ENCODE data around the gene APC.

The APC gene

GRCh38 chr5:112776301-112776856 is 38.7 kb downstream of the APC start:
- Mint-ChIP-seq H3K27me3 (no peaks in the 10 kb centered on the region), H3K36me3 (peaks cover 16% of the 10 kb centered on the region), H3K4me3 (no peak overlapping the region), H3K9me3 (no peaks in the 10 kb centered on the region), H3K4me1 (no peaks in the 10 kb centered on the region), H3K27ac (no peak overlapping the region)
- DNase-seq (ENCODE audit: low spot score in 2 of 2) (no peak), ATAC-seq (ENCODE audit: low read depth) (no peak)

GRCh38 chr5:112779531-112779930 is 41.8 kb downstream of the APC start:
- Mint-ChIP-seq H3K4me1 (no peaks in the 10 kb centered on the region), H3K4me3 (no peak overlapping the region), H3K9me3 (no peaks in the 10 kb centered on the region), H3K27ac (no peak overlapping the region), H3K27me3 (no peaks in the 10 kb centered on the region), H3K36me3 (peaks cover 21% of the 10 kb centered on the region)
- DNase-seq (ENCODE audit: low spot score in 2 of 2) (no peak), ATAC-seq (ENCODE audit: low read depth) (no peak)

- no peaks in the 10 kb centered on the region for H3K4me1 Mint-ChIP-seq
- no peaks in the 10 kb centered on the region for H3K27me3 Mint-ChIP-seq
- H3K9me3 Mint-ChIP-seq: no peaks in the 10 kb centered on the region
- H3K4me3 Mint-ChIP-seq: no peak overlapping the region
- DNase-seq (ENCODE audit: low spot score in 2 of 2) (no peak), ATAC-seq (ENCODE audit: low read depth) (no peak)
- H3K36me3 Mint-ChIP-seq: peaks cover 16% of the 10 kb centered on the region
- H3K27ac Mint-ChIP-seq: no peak overlapping the region
These were observed 47.0 kb downstream of the APC start for GRCh38 chr5:112784726-112785125.

GRCh38 chr5:112787261-112787660 is 49.6 kb downstream of the APC start:
- H3K27ac Mint-ChIP-seq: no peak overlapping the region
- no peak for ATAC-seq (ENCODE audit: low read depth)
- no peak overlapping the region for H3K4me3 Mint-ChIP-seq
- H3K4me1 Mint-ChIP-seq: no peaks in the 10 kb centered on the region
- no peaks in the 10 kb centered on the region for H3K9me3 Mint-ChIP-seq
- H3K27me3 Mint-ChIP-seq: no peaks in the 10 kb centered on the region
- no peak for DNase-seq (ENCODE audit: low spot score in 2 of 2)
- peaks cover 5% of the 10 kb centered on the region for H3K36me3 Mint-ChIP-seq

- ATAC-seq (ENCODE audit: low read depth) (no peak), DNase-seq (ENCODE audit: low spot score in 2 of 2) (no peak)
- no peak overlapping the region for H3K27ac Mint-ChIP-seq
- H3K36me3 Mint-ChIP-seq: peaks cover 8% of the 10 kb centered on the region
- no peak overlapping the region for H3K4me3 Mint-ChIP-seq
- peaks cover 2% of the 10 kb centered on the region for H3K4me1 Mint-ChIP-seq
- H3K9me3 Mint-ChIP-seq: no peaks in the 10 kb centered on the region
- no peaks in the 10 kb centered on the region for H3K27me3 Mint-ChIP-seq
These were observed 50.2 kb downstream of the APC start for GRCh38 chr5:112787896-112788295.

GRCh38 chr5:112793201-112793600 is 55.5 kb downstream of the APC start:
- peaks cover 29% of the 10 kb centered on the region for H3K36me3 Mint-ChIP-seq
- peak overlapping the region; percentile 74 for H3K27ac Mint-ChIP-seq
- no peak overlapping the region for H3K4me3 Mint-ChIP-seq

GRCh38 chr5:112794410-112794809 is 56.7 kb downstream of the APC start:
- Mint-ChIP-seq H3K4me1 (peaks cover 23% of the 10 kb centered on the region), H3K4me3 (no peak overlapping the region), H3K9me3 (no peaks in the 10 kb centered on the region), H3K36me3 (peaks cover 33% of the 10 kb centered on the region), H3K27ac (no peak overlapping the region), H3K27me3 (no peaks in the 10 kb centered on the region)
- DNase-seq (ENCODE audit: low spot score in 2 of 2) (no peak), ATAC-seq (ENCODE audit: low read depth) (no peak)

More at GRCh38 chr5:112793201-112793600, 55.5 kb downstream of the APC start:
- no peak for ATAC-seq (ENCODE audit: low read depth)
- Mint-ChIP-seq H3K4me1 (peaks cover 23% of the 10 kb centered on the region), H3K9me3 (no peaks in the 10 kb centered on the region), H3K27me3 (no peaks in the 10 kb centered on the region)
- DNase-seq (ENCODE audit: low spot score in 2 of 2): no peak

GRCh38 chr5:112795342-112795741 is 57.7 kb downstream of the APC start:
- ATAC-seq (ENCODE audit: low read depth) (no peak), DNase-seq (ENCODE audit: low spot score in 2 of 2) (no peak)
- H3K27me3 Mint-ChIP-seq: no peaks in the 10 kb centered on the region
- H3K36me3 Mint-ChIP-seq: peaks cover 33% of the 10 kb centered on the region
- no peak overlapping the region for H3K4me3 Mint-ChIP-seq
- H3K4me1 Mint-ChIP-seq: peaks cover 26% of the 10 kb centered on the region
- H3K27ac Mint-ChIP-seq: peak overlapping the region; percentile 0
- no peaks in the 10 kb centered on the region for H3K9me3 Mint-ChIP-seq

- no peaks in the 10 kb centered on the region for H3K9me3 Mint-ChIP-seq
- DNase-seq (ENCODE audit: low spot score in 2 of 2) (no peak), ATAC-seq (ENCODE audit: low read depth) (peak; percentile 80)
- peaks cover 26% of the 10 kb centered on the region for H3K4me1 Mint-ChIP-seq
- no peaks in the 10 kb centered on the region for H3K27me3 Mint-ChIP-seq
- peak overlapping the region; percentile 0 for H3K27ac Mint-ChIP-seq
- peaks cover 37% of the 10 kb centered on the region for H3K36me3 Mint-ChIP-seq
- H3K4me3 Mint-ChIP-seq: peak overlapping the region; percentile 35
These were observed 58.4 kb downstream of the APC start for GRCh38 chr5:112795944-112796678.

- ATAC-seq (ENCODE audit: low read depth) (no peak), DNase-seq (ENCODE audit: low spot score in 2 of 2) (no peak)
- Mint-ChIP-seq H3K27ac (no peak overlapping the region), H3K9me3 (no peaks in the 10 kb centered on the region), H3K4me3 (no peak overlapping the region), H3K4me1 (peaks cover 20% of the 10 kb centered on the region), H3K27me3 (no peaks in the 10 kb centered on the region), H3K36me3 (peaks cover 24% of the 10 kb centered on the region)
These were observed 62.0 kb downstream of the APC start for GRCh38 chr5:112799661-112800060.

GRCh38 chr5:112800891-112801290 is 63.2 kb downstream of the APC start:
- Mint-ChIP-seq H3K27me3 (no peaks in the 10 kb centered on the region), H3K4me1 (peaks cover 13% of the 10 kb centered on the region), H3K9me3 (no peaks in the 10 kb centered on the region), H3K4me3 (no peak overlapping the region), H3K36me3 (peaks cover 27% of the 10 kb centered on the region), H3K27ac (no peak overlapping the region)
- DNase-seq (ENCODE audit: low spot score in 2 of 2) (no peak), ATAC-seq (ENCODE audit: low read depth) (no peak)

- Mint-ChIP-seq H3K27ac (no peak overlapping the region), H3K27me3 (no peaks in the 10 kb centered on the region), H3K9me3 (peaks cover 2% of the 10 kb centered on the region), H3K36me3 (peaks cover 34% of the 10 kb centered on the region), H3K4me1 (peaks cover 18% of the 10 kb centered on the region), H3K4me3 (no peak overlapping the region)
- no peak for DNase-seq (ENCODE audit: low spot score in 2 of 2)
- no peak for ATAC-seq (ENCODE audit: low read depth)
These were observed 73.3 kb downstream of the APC start for GRCh38 chr5:112811023-112811422.

GRCh38 chr5:112812549-112812948 is 74.9 kb downstream of the APC start:
- no peak for ATAC-seq (ENCODE audit: low read depth)
- peaks cover 2% of the 10 kb centered on the region for H3K9me3 Mint-ChIP-seq
- no peak overlapping the region for H3K4me3 Mint-ChIP-seq
- H3K4me1 Mint-ChIP-seq: peaks cover 17% of the 10 kb centered on the region
- no peak for DNase-seq (ENCODE audit: low spot score in 2 of 2)
- H3K27ac Mint-ChIP-seq: peak overlapping the region; percentile 69
- H3K36me3 Mint-ChIP-seq: peaks cover 35% of the 10 kb centered on the region
- no peaks in the 10 kb centered on the region for H3K27me3 Mint-ChIP-seq

GRCh38 chr5:112820246-112820645 is 82.6 kb downstream of the APC start:
- no peak for DNase-seq (ENCODE audit: low spot score in 2 of 2)
- Mint-ChIP-seq H3K27me3 (no peaks in the 10 kb centered on the region), H3K27ac (no peak overlapping the region), H3K9me3 (no peaks in the 10 kb centered on the region), H3K4me1 (peaks cover 2% of the 10 kb centered on the region), H3K4me3 (no peak overlapping the region), H3K36me3 (peaks cover 41% of the 10 kb centered on the region)
- ATAC-seq (ENCODE audit: low read depth): no peak

- no peak overlapping the region for H3K4me3 Mint-ChIP-seq
- ATAC-seq (ENCODE audit: low read depth): no peak
- H3K27me3 Mint-ChIP-seq: no peaks in the 10 kb centered on the region
- no peak for DNase-seq (ENCODE audit: low spot score in 2 of 2)
- H3K4me1 Mint-ChIP-seq: peaks cover 2% of the 10 kb centered on the region
- H3K27ac Mint-ChIP-seq: peak overlapping the region; percentile 52
- no peaks in the 10 kb centered on the region for H3K9me3 Mint-ChIP-seq
- H3K36me3 Mint-ChIP-seq: peaks cover 42% of the 10 kb centered on the region
These were observed 84.8 kb downstream of the APC start for GRCh38 chr5:112822456-112822855.
